ENCODE results near the gene ARPC5L. TPM values are rescaled to one million over a fixed set of nuclear protein-coding genes. Genes with fewer than 3 reads are reported as not detected.

ARPC5L gene
- total RNA-seq, 1 donor from 2014 or later, result 22.5 TPM

DNA sequence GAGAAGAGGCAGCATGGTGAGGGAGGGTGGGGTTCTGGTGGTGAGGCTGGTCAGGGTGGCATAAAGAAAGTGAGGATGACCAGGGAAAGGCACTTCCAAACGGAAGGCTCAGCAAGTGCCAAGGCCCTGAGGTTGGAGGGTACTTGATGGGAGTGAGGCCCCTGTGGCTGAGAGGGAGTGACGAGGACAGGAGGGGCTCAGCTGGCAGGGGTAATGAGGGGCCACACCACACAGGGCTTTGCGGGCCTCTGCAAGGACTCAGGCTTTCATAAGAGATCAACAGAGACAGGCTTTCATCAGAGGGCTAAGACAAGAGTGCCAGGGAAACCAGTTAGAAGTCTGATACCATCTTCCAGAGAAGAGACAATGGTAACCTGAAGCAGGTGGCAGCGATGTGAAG is 23.6 kb downstream of the ARPC5L start:
- no peaks in the 10 kb centered on the region for H3K9me3 Mint-ChIP-seq (ENCODE audit: unreplicated experiment)
- no peaks in the 10 kb centered on the region for H3K4me1 Mint-ChIP-seq (ENCODE audit: unreplicated experiment)
- H3K4me3 Mint-ChIP-seq (ENCODE audit: unreplicated experiment), result no peak overlapping the region
- H3K36me3 Mint-ChIP-seq (ENCODE audit: unreplicated experiment), result peaks cover 39% of the 10 kb centered on the region
- no peak overlapping the region for H3K27ac Mint-ChIP-seq (ENCODE audit: unreplicated experiment)
- H3K27me3 Mint-ChIP-seq (ENCODE audit: unreplicated experiment), result no peaks in the 10 kb centered on the region
- no peak for DNase-seq (ENCODE audit: extremely low spot score, unreplicated experiment)
- TF ChIP-seq, protein P1, sequence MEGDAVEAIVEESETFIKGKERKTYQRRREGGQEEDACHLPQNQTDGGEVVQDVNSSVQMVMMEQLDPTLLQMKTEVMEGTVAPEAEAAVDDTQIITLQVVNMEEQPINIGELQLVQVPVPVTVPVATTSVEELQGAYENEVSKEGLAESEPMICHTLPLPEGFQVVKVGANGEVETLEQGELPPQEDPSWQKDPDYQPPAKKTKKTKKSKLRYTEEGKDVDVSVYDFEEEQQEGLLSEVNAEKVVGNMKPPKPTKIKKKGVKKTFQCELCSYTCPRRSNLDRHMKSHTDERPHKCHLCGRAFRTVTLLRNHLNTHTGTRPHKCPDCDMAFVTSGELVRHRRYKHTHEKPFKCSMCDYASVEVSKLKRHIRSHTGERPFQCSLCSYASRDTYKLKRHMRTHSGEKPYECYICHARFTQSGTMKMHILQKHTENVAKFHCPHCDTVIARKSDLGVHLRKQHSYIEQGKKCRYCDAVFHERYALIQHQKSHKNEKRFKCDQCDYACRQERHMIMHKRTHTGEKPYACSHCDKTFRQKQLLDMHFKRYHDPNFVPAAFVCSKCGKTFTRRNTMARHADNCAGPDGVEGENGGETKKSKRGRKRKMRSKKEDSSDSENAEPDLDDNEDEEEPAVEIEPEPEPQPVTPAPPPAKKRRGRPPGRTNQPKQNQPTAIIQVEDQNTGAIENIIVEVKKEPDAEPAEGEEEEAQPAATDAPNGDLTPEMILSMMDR (IDR thresholded peaks at IDR 0.05), result no peak

DNA sequence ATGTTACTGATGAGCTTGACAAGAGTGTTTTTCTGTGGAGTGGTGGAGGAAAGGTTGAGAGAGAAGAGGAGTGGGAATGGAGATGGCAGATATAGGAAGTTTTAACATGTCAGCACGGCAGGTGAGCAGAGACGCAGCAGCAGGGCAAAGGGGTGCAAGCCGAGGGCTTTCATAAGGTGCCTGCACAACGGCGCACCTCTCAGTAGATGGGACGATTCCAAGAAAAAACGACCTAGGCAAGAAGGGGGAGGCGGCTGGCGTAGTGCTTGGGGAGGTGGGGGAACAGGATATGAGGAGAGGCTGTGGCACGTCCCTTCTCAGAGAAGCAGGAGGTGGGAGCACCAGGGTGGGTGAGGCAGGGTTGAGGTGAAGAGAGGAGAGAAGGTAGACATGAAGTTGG is 24.5 kb downstream of the ARPC5L start:
- no peak for DNase-seq (ENCODE audit: extremely low spot score, unreplicated experiment)
- Mint-ChIP-seq H3K27me3 (ENCODE audit: unreplicated experiment) (no peaks in the 10 kb centered on the region), H3K36me3 (ENCODE audit: unreplicated experiment) (peaks cover 46% of the 10 kb centered on the region), H3K4me1 (ENCODE audit: unreplicated experiment) (no peaks in the 10 kb centered on the region), H3K4me3 (ENCODE audit: unreplicated experiment) (no peak overlapping the region), H3K27ac (ENCODE audit: unreplicated experiment) (no peak overlapping the region), H3K9me3 (ENCODE audit: unreplicated experiment) (no peaks in the 10 kb centered on the region)
- TF ChIP-seq, protein P1 (IDR thresholded peaks at IDR 0.05), result no peak

DNA sequence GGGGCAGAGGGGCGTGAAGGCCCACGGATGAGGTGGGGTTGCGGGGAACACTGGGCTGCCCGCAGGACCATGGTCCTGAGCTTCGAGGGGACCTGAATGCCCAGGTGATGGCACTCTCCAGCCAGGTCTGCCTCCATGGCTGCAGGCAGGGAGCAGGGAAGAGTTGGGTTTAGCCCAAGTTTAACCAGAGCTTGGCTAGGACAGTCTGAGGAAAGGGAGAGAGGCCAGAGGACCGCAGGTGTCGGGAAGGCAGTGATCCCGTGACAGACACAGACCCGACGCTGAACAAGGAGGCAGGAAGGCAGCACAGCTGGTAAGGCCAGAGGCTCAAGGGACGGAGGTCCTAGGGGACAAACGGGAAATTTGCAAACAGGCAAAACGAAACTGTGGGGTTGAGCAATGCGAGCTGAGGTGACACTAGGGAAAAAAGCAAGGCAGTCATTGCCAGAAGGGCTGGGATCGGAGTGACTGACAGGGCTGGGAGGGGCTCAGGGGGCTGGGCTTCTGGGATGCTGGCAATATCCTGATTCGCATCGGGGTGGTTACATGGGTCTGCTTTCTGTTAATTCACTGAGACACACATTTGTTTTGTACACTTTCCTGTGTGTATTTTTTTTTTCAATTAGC is 25.0 kb downstream of the ARPC5L start:
- DNase-seq (ENCODE audit: extremely low spot score, unreplicated experiment), result no peak
- no peak overlapping the region for H3K27ac Mint-ChIP-seq (ENCODE audit: unreplicated experiment)
- H3K4me3 Mint-ChIP-seq (ENCODE audit: unreplicated experiment), result no peak overlapping the region
- H3K9me3 Mint-ChIP-seq (ENCODE audit: unreplicated experiment), result no peaks in the 10 kb centered on the region
- H3K4me1 Mint-ChIP-seq (ENCODE audit: unreplicated experiment), result no peaks in the 10 kb centered on the region
- H3K27me3 Mint-ChIP-seq (ENCODE audit: unreplicated experiment), result no peaks in the 10 kb centered on the region
- TF ChIP-seq, protein P1 (IDR thresholded peaks at IDR 0.05), result no peak
- peaks cover 44% of the 10 kb centered on the region for H3K36me3 Mint-ChIP-seq (ENCODE audit: unreplicated experiment)

DNA sequence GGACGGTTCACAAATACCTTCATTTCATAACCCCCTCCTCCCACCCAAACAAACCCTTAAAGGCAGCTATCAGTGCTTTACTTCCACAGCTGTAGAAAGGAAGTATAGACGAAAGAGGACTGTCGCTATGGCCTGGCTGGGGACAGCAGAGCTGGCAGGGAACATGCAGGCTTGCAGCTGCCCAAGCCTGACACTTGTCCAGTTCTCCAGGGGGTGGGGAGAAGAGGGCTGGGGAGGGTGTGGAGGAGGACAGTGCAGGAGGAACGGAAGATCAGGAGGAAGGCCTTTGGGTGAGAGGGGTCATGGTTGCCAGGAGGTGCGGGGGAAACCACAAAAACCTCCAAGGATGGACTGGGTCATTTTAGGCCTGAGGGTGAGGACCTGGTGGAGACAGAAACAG is 25.9 kb downstream of the ARPC5L start:
- TF ChIP-seq, protein P1 (IDR thresholded peaks at IDR 0.05), result no peak
- Mint-ChIP-seq H3K4me3 (ENCODE audit: unreplicated experiment) (no peak overlapping the region), H3K27ac (ENCODE audit: unreplicated experiment) (no peak overlapping the region), H3K27me3 (ENCODE audit: unreplicated experiment) (no peaks in the 10 kb centered on the region), H3K9me3 (ENCODE audit: unreplicated experiment) (no peaks in the 10 kb centered on the region), H3K4me1 (ENCODE audit: unreplicated experiment) (no peaks in the 10 kb centered on the region), H3K36me3 (ENCODE audit: unreplicated experiment) (peaks cover 44% of the 10 kb centered on the region)
- DNase-seq (ENCODE audit: extremely low spot score, unreplicated experiment), result no peak

DNA sequence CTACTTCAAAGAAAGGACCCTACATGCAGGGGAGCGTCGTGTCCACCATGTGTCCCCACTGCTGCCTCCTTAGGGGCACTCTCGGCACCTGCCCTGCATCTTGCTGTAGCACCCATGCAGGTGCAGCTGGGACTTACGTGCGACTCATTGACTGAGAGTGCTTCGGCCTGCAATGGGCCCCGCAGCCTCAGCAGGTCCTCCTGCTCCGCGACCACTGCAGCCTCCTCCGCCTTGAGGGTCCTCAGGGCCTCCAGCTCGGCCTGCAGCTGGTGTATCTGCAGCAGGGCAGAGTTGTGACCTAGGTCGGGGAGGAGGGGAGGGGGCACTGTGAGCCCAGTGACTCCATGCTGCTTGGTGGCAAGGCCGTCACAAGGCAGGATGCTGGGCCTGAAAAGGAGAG is 27.1 kb downstream of the ARPC5L start:
- Mint-ChIP-seq H3K27ac (ENCODE audit: unreplicated experiment) (no peak overlapping the region), H3K27me3 (ENCODE audit: unreplicated experiment) (no peaks in the 10 kb centered on the region), H3K36me3 (ENCODE audit: unreplicated experiment) (peaks cover 46% of the 10 kb centered on the region), H3K4me3 (ENCODE audit: unreplicated experiment) (no peak overlapping the region), H3K4me1 (ENCODE audit: unreplicated experiment) (no peaks in the 10 kb centered on the region), H3K9me3 (ENCODE audit: unreplicated experiment) (no peaks in the 10 kb centered on the region)
- TF ChIP-seq, protein P1 (IDR thresholded peaks at IDR 0.05), result no peak
- no peak for DNase-seq (ENCODE audit: extremely low spot score, unreplicated experiment)
